ENCODE measurements around the gene CALR3.

CALR3 gene

GRCh38 chr19:16458391-16459341, 37.3 kb downstream of the CALR3 start:
- H3K27ac Mint-ChIP-seq, result peak overlapping the region; percentile 39 to 79 (median 73)
- TF ChIP-seq, protein P1, sequence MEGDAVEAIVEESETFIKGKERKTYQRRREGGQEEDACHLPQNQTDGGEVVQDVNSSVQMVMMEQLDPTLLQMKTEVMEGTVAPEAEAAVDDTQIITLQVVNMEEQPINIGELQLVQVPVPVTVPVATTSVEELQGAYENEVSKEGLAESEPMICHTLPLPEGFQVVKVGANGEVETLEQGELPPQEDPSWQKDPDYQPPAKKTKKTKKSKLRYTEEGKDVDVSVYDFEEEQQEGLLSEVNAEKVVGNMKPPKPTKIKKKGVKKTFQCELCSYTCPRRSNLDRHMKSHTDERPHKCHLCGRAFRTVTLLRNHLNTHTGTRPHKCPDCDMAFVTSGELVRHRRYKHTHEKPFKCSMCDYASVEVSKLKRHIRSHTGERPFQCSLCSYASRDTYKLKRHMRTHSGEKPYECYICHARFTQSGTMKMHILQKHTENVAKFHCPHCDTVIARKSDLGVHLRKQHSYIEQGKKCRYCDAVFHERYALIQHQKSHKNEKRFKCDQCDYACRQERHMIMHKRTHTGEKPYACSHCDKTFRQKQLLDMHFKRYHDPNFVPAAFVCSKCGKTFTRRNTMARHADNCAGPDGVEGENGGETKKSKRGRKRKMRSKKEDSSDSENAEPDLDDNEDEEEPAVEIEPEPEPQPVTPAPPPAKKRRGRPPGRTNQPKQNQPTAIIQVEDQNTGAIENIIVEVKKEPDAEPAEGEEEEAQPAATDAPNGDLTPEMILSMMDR (IDR thresholded peaks at IDR 0.05; ENCODE audit: unreplicated experiment in 3 of 3), result no peak
- peak overlapping the region in 2 of 3 experiments; percentile 0 to 1 for H3K4me3 Mint-ChIP-seq
- H3K36me3 Mint-ChIP-seq (ENCODE audit: low read depth), result no peaks in the 10 kb centered on the region
- no peaks in the 10 kb centered on the region for H3K9me3 Mint-ChIP-seq
- peaks cover 59% of the 10 kb centered on the region for H3K4me1 Mint-ChIP-seq
- no peaks in the 10 kb centered on the region for H3K27me3 Mint-ChIP-seq (ENCODE audit: low read depth)

DNA sequence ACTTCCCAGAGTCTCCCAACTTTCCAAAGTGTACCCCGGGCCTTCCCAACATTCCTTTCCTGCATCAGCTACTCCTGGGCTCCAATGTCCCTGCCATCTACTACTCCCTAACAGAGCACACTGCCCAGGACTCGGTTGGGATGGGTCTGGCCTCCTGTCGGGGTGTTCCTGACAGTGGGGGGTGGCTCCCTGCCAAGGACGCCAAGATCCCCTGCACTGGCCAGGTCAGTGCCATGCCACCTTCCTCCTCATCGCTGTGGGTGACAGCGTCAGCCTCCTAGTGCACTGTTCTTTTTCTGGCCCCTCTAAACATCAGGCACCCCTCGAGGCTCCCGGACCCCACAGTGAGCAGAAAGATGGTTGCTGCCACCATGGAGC, 38.0 kb downstream of the CALR3 start:
- Mint-ChIP-seq H3K27me3 (ENCODE audit: low read depth) (no peaks in the 10 kb centered on the region), H3K9me3 (no peaks in the 10 kb centered on the region), H3K4me3 (no peak overlapping the region)

DNA sequence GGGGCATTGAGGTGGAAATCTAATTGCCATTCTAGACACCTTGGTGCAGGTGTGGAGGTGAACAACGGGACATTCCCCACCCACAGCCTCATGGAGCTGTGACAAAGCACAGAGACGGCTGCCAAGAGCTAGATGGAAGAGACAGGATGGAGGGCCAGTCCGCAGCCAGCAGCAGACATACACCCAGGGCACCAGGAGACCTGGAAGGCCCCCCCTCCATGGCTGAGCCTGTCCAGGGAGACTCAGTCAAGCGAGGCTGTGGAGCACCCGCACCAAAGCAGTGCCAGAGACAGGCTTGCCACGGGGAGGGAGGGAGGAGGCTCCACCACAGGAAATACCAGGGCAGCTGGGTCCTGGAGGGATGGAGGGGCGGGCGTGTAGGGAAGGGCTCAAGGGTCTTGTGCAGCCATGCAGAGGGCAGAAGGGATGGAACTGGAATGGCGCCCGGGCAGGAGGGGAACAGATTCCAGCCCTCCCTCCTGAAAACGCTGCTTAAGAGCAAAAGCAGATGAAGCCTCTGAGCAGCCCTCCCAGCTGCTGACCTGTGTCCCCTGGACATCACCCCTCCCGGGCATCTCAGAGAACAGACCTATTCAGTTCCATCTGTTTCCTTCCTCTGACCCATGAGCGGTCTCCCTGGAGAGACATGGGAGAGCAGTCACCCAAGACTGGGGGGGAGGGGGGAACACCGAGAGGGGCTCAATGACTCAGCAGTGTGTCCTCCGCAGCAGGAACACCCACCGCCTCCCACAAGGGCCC, 38.6 kb downstream of the CALR3 start:
- Mint-ChIP-seq H3K4me3 (peak overlapping the region; percentile 15 to 46 (median 25)), H3K27ac (peak overlapping the region; percentile 39 to 79 (median 73)), H3K4me1 (peaks cover 53% of the 10 kb centered on the region), H3K27me3 (ENCODE audit: low read depth) (no peaks in the 10 kb centered on the region), H3K36me3 (ENCODE audit: low read depth) (no peaks in the 10 kb centered on the region), H3K9me3 (no peaks in the 10 kb centered on the region)
- TF ChIP-seq, protein P1 (IDR thresholded peaks at IDR 0.05; ENCODE audit: unreplicated experiment in 3 of 3), result no peak

More for the DNA sequence above, 38.0 kb downstream of the CALR3 start:
- Mint-ChIP-seq H3K27ac (peak overlapping the region; percentile 39 to 79 (median 73)), H3K36me3 (ENCODE audit: low read depth) (no peaks in the 10 kb centered on the region), H3K4me1 (peaks cover 53% of the 10 kb centered on the region)
- TF ChIP-seq, protein P1 (IDR thresholded peaks at IDR 0.05; ENCODE audit: unreplicated experiment in 3 of 3), result no peak

DNA sequence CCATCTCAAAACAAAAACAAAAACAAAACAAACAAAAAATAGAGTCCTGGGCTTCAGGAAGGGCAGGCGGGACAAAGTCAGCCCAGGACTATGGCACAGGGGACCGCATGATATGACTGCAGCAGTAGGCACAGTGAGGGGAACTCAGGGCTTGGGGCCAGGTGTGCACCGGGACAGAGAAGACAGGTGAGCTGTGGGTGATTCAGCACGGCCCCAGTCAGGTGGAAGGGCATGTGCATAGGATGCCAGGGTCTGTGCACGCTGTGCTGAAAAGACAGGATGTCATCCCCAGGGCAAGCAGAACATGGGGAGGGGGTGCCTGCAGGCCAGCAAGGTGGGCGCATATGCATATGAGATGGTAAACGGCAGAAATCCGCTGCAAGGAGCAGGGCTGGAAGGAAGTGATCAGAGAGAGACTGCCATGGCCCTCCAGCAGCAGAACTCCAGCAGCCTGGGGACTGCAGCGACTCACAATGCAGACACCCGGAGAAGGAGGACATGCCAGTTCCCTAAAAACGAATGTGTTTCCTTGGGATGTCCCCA, 39.2 kb downstream of the CALR3 start:
- H3K27me3 Mint-ChIP-seq (ENCODE audit: low read depth), result no peaks in the 10 kb centered on the region
- no peaks in the 10 kb centered on the region for H3K9me3 Mint-ChIP-seq
- H3K36me3 Mint-ChIP-seq (ENCODE audit: low read depth), result no peaks in the 10 kb centered on the region
- H3K27ac Mint-ChIP-seq, result peak overlapping the region; percentile 39 to 79 (median 73)
- TF ChIP-seq, protein P1 (IDR thresholded peaks at IDR 0.05; ENCODE audit: unreplicated experiment in 3 of 3), result no peak
- H3K4me3 Mint-ChIP-seq, result peak overlapping the region; percentile 15 to 46 (median 25)
- H3K4me1 Mint-ChIP-seq, result peaks cover 53% of the 10 kb centered on the region

- H3K27ac Mint-ChIP-seq, result peak overlapping the region in 2 of 3 experiments; percentile 41 to 54
- TF ChIP-seq, protein P1 (IDR thresholded peaks at IDR 0.05; ENCODE audit: unreplicated experiment in 3 of 3), result no peak
- H3K9me3 Mint-ChIP-seq, result no peaks in the 10 kb centered on the region
- H3K4me3 Mint-ChIP-seq, result no peak overlapping the region
- H3K4me1 Mint-ChIP-seq, result peaks cover 48% of the 10 kb centered on the region
- no peaks in the 10 kb centered on the region for H3K36me3 Mint-ChIP-seq (ENCODE audit: low read depth)
- H3K27me3 Mint-ChIP-seq (ENCODE audit: low read depth), result no peaks in the 10 kb centered on the region
These were observed 40.5 kb downstream of the CALR3 start for GRCh38 chr19:16455489-16455888.
